Subcutaneous adipose tissue (tissue), 4 donors: ENCODE results near the gene UVRAG. TPM values are rescaled to one million over a fixed set of nuclear protein-coding genes. Genes with fewer than 3 reads are reported as not detected.

Experiments
- CTCF ChIP-seq: fragments of 450-650 bp; IDR thresholded peaks from one replicate; pipeline ENCODE4 v1.5.1; 2016; ENCODE audit warnings: low read depth, mild to moderate bottlenecking, control low read depth, antibody characterized with exemption, moderate library complexity
- total RNA-seq, 4 donors: library from RNA; depleted of rRNA; stranded (reverse); fragments of >200 nt; gene quantifications; one replicate each; pipeline ENCODE4 v1.1.0, GENCODE V29; 2016

The UVRAG gene
- total RNA-seq, 4 donors from 2014 or later, result 59.7 to 108 (median 93.7) TPM

- TF ChIP-seq CTCF, result no peak
These were observed 258.7 kb downstream of the UVRAG start for GRCh38 chr11:76073724-76074123.

- TF ChIP-seq CTCF, result no peak
These were observed 259.4 kb downstream of the UVRAG start for GRCh38 chr11:76074148-76075095.

GRCh38 chr11:76075716-76076115 is 260.7 kb downstream of the UVRAG start:
- TF ChIP-seq CTCF, result no peak

GRCh38 chr11:76076749-76077148 is 261.7 kb downstream of the UVRAG start:
- no peak for TF ChIP-seq CTCF

GRCh38 chr11:76077575-76078150 is 262.7 kb downstream of the UVRAG start:
- TF ChIP-seq CTCF, result no peak

- no peak for TF ChIP-seq CTCF
These were observed 268.8 kb downstream of the UVRAG start for GRCh38 chr11:76083563-76084451.
